ENCODE measurements around the gene TAF6L. TPM values are rescaled to one million over a fixed set of nuclear protein-coding genes. Genes with fewer than 3 reads are reported as not detected.

TAF6L gene
- total RNA-seq, 1 donor from 2014 or later = 23.9 TPM

DNA sequence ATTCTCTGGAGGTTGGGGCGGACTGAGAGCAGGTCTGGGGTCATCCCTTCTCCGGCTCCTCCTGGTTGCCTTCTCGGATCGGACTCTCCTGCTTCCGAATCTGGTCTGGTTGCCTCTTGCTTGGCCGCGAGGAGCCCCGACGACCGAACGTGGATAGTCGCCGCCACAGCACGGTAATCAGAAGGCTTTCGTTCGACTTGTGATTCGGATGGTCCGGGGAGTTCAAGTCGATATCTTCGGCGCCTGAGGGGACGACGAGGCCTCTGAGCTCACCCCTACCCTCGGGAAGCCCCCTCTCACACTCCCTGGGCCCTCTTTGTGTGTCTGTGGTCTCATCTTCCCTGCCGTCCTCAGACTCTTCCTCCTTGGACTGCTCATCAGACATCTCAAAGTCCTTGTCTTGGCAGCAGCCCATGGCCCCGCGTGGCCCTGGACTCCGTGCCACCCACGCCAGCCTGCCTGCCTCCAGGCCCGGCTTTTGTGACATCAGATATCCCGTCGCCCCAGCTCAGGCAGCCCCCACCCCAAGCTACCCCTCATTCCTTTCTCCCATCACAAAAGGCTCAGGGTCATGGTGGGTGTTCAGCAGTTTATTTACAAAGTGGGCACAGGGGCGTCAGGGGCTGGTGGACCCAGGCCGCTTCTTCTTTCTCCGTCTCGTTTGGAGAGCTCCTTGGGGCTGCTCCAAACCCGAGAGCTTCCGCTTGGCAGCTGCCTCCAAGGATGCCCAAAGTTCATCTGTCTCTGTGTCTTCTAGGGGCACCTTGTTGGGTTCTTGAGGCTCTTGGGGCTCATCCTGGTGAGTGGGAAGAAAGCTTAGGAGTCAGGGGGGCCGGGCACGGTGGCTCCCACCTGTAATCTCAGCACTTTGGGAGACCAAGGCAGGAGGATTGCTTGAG is 61.4 kb downstream of the TAF6L start, which contains the start of gene TEX54:
Gene TEX54 (minus strand): TSS at position 506 of the 899 bp plus-strand sequence.
- intact Hi-C loops (cut with DNase I) = no loop called here
- no peak for TF ChIP-seq CTCF (IDR thresholded peaks at IDR 0.05)
- peak; percentile 70 for DNase-seq
- ATAC-seq = peak; percentile 3
- Histone ChIP-seq H3K36me3 (peaks cover 51% of the 10 kb centered on the region), H3K4me1 (peaks cover 15% of the 10 kb centered on the region), H3K9me3 (no peaks in the 10 kb centered on the region), H3K4me3 (peak within 1 kb of the TSS; percentile 74), H3K27me3 (no peaks in the 10 kb centered on the region), H3K27ac (peak within 1 kb of the TSS; percentile 96)

- no peaks in the 10 kb centered on the region for H3K27me3 ChIP-seq
- DNase-seq (peak; percentile 55), ATAC-seq (no peak)
- no peaks in the 10 kb centered on the region for H3K9me3 ChIP-seq
- intact Hi-C loops (cut with DNase I) = no loop called here
- H3K4me1 ChIP-seq = peaks cover 17% of the 10 kb centered on the region
- no peak overlapping the region for H3K27ac ChIP-seq
- no peak overlapping the region for H3K4me3 ChIP-seq
- H3K36me3 ChIP-seq = peaks cover 35% of the 10 kb centered on the region
- no peak for TF ChIP-seq CTCF (IDR thresholded peaks at IDR 0.05)
Measured at GRCh38 chr11:62835336-62835735, 64.1 kb downstream of the TAF6L start.

Small RNA genes lying within 50 kb of the gene (microRNA-seq; reads per million reads assigned to microRNA genes)
- 1.7 reads per million, percentile 3 among the genes with 10 or more reads in this experiment for gene MIR6514 (ENCODE audit: borderline microRNAs expressed)
- not detected for gene MIR6748 (ENCODE audit: borderline microRNAs expressed)

Other genes starting within 250 kb of the TAF6L start
- gene AHNAK, start 224.6 kb upstream of the TAF6L start, total RNA-seq = 819 TPM
- gene EEF1G, start 197.5 kb upstream of the TAF6L start, total RNA-seq = 847 TPM
- gene TUT1, start 179.9 kb upstream of the TAF6L start, total RNA-seq = 17.6 TPM
- gene MTA2, start 169.5 kb upstream of the TAF6L start, total RNA-seq = 75.0 TPM
- 91.1 TPM for gene EML3, start 158.6 kb upstream of the TAF6L start, total RNA-seq
- gene ROM1, start 158.1 kb upstream of the TAF6L start, total RNA-seq = 5.2 TPM
- gene B3GAT3, start 149.4 kb upstream of the TAF6L start, total RNA-seq = 40.1 TPM
- gene GANAB, start 124.8 kb upstream of the TAF6L start, total RNA-seq = 229 TPM
- 18.8 TPM for gene INTS5, start 118.1 kb upstream of the TAF6L start, total RNA-seq
- 41.7 TPM for gene C11orf98, start 106.2 kb upstream of the TAF6L start, total RNA-seq
- gene CSKMT, start 106.1 kb upstream of the TAF6L start, total RNA-seq = 14.6 TPM
- gene UQCC3, start 99.7 kb upstream of the TAF6L start, total RNA-seq = 5.7 TPM
- 6.1 TPM for gene LBHD1, start 99.1 kb upstream of the TAF6L start, total RNA-seq
- 95.2 TPM for gene UBXN1, start 92.3 kb upstream of the TAF6L start, total RNA-seq
- 2.0 TPM for gene LRRN4CL, start 81.9 kb upstream of the TAF6L start, total RNA-seq
- gene BSCL2, start 64.0 kb upstream of the TAF6L start, total RNA-seq = 65.6 TPM
- not detected for gene GNG3, start 63.7 kb upstream of the TAF6L start, total RNA-seq
- gene HNRNPUL2, start 43.9 kb upstream of the TAF6L start, total RNA-seq = 43.1 TPM
- gene TTC9C, start 42.9 kb upstream of the TAF6L start, total RNA-seq = 31.3 TPM
- gene ZBTB3, start 17.2 kb upstream of the TAF6L start, total RNA-seq = 12.5 TPM
- gene POLR2G, start 9.8 kb upstream of the TAF6L start, total RNA-seq = 54.7 TPM
- gene TMEM179B, start 16.0 kb downstream of the TAF6L start, total RNA-seq = 52.4 TPM
- 14.8 TPM for gene TMEM223, start 20.6 kb downstream of the TAF6L start, total RNA-seq
- gene NXF1, start 34.0 kb downstream of the TAF6L start, total RNA-seq = 96.2 TPM
- 40.9 TPM for gene STX5, start 60.7 kb downstream of the TAF6L start, total RNA-seq
- not detected for gene TEX54, start 61.4 kb downstream of the TAF6L start, total RNA-seq
- gene WDR74, start 68.2 kb downstream of the TAF6L start, total RNA-seq = 43.9 TPM
- gene SLC3A2, start 109.5 kb downstream of the TAF6L start, total RNA-seq = 255 TPM
- gene CHRM1, start 150.0 kb downstream of the TAF6L start, total RNA-seq = 4.7 TPM
- gene SLC22A6, start 213.6 kb downstream of the TAF6L start, total RNA-seq = not detected
- gene SLC22A8, start 244.4 kb downstream of the TAF6L start, total RNA-seq = not detected

Data from upper lobe of right lung (tissue), 1 donor.